HG03097 (cell line): ENCODE results near the gene SSH2.
A peak's percentile ranks its signal among the peaks of the same experiment; 100 is the strongest.
"Not testable (repeated sequence)": the region's sequence is repeated elsewhere in the genome, so short reads cannot be mapped to it uniquely, and the experiment has no call there.

Experiments
- ATAC-seq: cut with Tn5 transposase; IDR thresholded peaks from one replicate; pipeline ENCODE4 v1.9.1; 2021; ENCODE audit not compliant: unreplicated experiment, low FRiP score

SSH2 gene

GRCh38 chr17:29789196-29790170 is 140.5 kb downstream of the SSH2 start:
- no peak for ATAC-seq

GRCh38 chr17:29787995-29788394 is 142.0 kb downstream of the SSH2 start:
- no peak for ATAC-seq

- ATAC-seq = no peak
Measured at GRCh38 chr17:29782917-29783316, 147.1 kb downstream of the SSH2 start.

GRCh38 chr17:29779812-29780190 is 150.2 kb downstream of the SSH2 start:
- ATAC-seq = not testable (repeated sequence)

- no peak for ATAC-seq
Measured at GRCh38 chr17:29778956-29779811, 150.8 kb downstream of the SSH2 start.

GRCh38 chr17:29777663-29778062 is 152.4 kb downstream of the SSH2 start:
- no peak for ATAC-seq

GRCh38 chr17:29776026-29776425 is 154.0 kb downstream of the SSH2 start:
- ATAC-seq = no peak

- no peak for ATAC-seq
Measured at GRCh38 chr17:29772981-29773380, 157.0 kb downstream of the SSH2 start.

- no peak for ATAC-seq
Measured at GRCh38 chr17:29771546-29771945, 158.5 kb downstream of the SSH2 start.

GRCh38 chr17:29769225-29769624 is 160.8 kb downstream of the SSH2 start:
- no peak for ATAC-seq

GRCh38 chr17:29766796-29767327 is 163.2 kb downstream of the SSH2 start:
- no peak for ATAC-seq

- no peak for ATAC-seq
Measured at GRCh38 chr17:29764748-29765147, 165.3 kb downstream of the SSH2 start.

- no peak for ATAC-seq
Measured at GRCh38 chr17:29764217-29764616, 165.8 kb downstream of the SSH2 start.

GRCh38 chr17:29763273-29763672 is 166.8 kb downstream of the SSH2 start:
- no peak for ATAC-seq

GRCh38 chr17:29761040-29761761 is 168.8 kb downstream of the SSH2 start:
- peak; percentile 81 for ATAC-seq

- no peak for ATAC-seq
Measured at GRCh38 chr17:29760279-29761039, 169.6 kb downstream of the SSH2 start.

- no peak for ATAC-seq
Measured at GRCh38 chr17:29758255-29758654, 171.8 kb downstream of the SSH2 start.

GRCh38 chr17:29757788-29758187 is 172.2 kb downstream of the SSH2 start:
- no peak for ATAC-seq

GRCh38 chr17:29753845-29754439 is 176.1 kb downstream of the SSH2 start:
- peak; percentile 53 for ATAC-seq
